Hematopoietic multipotent progenitor cell (in vitro differentiated cells): ENCODE data around the gene ARL14. TPM values are rescaled to one million over a fixed set of nuclear protein-coding genes. Genes with fewer than 3 reads are reported as not detected.

Experiments used
- DNase-seq, 3 donors: peaks; one replicate each; pipeline ENCODE4 v3.0.0-alpha.2; 2011 to 2015; ENCODE audit warnings: low read depth in 2 of 3, low spot score in 2 of 3
- total RNA-seq: library from RNA; depleted of rRNA; stranded (reverse); fragments of >200 nt; gene quantifications from one replicate; pipeline ENCODE4 v1.2.3, GENCODE V29; 2012

The ARL14 gene
- not detected for total RNA-seq

- DNase-seq, result no peak
These were observed at the start of gene ARL14 for GRCh38 chr3:160676547-160677303. Gene ARL14, plus strand, starts transcription at chr3:160677160. Its CDS starts 187 bp downstream, at chr3:160677347.

GRCh38 chr3:160629491-160629890 is 47.5 kb upstream of the ARL14 start:
- no peak for DNase-seq

DNA sequence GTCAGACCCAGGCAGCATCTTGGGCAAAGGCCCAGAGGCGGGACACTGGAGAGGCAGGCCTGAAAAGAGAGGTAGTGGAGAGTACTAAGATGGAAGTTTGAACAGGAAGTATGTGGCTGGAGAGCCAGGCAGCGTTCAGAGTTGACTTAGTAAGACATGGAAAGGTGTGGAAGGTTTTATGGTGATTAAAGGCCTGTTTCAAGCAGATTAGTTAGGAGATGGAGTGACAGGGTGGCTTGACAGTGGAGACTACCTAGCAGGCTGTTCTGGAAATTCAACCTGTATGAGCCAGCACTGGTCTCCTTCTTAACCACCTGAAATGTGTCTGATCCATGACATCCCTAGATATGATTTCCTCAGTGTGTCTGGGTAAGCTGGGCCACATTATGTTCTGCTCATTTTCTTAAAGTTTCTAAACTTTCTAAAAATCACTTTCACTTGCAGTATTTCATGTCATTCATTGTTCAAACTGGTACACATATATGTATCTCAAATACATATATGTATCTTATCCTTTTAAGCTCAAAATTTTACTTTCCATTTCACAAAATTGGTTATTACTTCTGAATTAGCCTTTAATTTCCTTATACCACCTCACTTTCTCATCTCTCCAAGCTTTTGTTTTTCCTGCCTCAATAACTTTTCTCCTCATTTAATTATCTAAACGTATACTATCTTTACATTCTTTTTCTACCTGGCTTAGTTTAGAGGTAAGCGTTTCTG is 43.4 kb upstream of the ARL14 start:
- DNase-seq, result no peak

DNA sequence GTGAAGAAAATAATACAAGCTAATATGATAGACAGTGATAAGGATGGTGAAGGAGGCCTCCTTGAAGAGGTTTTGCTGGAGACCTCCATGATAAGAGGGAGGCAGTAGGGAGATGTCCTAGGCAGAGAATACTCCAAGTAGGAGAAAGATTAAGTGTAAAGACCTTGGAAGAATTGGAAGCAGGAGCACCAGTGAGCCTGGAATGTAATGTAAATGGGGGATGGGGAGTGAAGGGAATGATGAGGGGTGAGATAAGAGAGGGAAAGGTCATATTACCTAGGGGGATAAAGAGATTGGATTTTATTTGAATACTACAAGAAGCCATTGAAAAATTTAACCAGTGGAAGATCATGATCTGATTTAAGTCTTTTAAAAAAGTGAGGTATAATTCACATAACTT is 41.7 kb upstream of the ARL14 start:
- DNase-seq, result no peak

DNA sequence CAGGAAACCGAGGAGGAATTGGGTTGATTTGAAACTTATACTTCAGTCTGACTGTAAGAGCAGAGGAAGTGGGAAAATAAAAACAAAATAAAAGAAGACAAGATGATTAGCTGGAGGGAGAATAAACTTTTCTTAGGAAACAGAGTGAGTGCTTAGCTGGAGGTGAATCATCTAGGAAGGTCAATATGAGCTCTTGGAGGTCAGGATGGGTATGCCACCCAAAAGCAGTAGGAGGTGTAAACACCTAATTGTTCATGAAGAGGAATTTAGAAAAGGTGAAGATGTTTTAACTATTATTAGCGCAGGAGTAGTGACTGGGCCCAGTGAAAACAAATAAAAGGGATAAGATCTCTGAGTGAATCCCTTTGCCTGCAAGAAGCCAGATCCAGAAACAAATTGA is 39.9 kb upstream of the ARL14 start:
- DNase-seq, result no peak

DNA sequence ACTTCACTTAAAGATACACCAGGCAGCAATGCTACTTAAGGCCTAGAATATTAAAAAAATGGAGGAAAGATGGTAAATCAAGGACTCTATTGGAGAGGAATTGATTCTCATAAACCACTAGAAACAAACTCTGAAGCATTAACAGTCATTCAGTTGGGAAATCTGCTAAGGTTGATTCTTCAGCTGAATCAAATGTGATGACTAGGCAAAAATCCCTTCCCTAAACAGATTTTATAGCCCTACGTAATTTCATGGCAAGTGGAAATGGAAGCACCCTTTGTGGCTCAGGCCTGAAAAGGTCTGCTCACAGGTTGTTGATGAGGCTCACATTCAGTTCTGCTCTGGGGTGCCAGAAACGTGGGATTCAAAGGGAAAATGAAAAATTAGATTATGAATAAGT is 38.8 kb upstream of the ARL14 start:
- peak in 1 of 3 donors; percentile 15 for DNase-seq

- DNase-seq, result no peak
These were observed 35.2 kb upstream of the ARL14 start for GRCh38 chr3:160641665-160642309.

- no peak for DNase-seq
These were observed 33.0 kb upstream of the ARL14 start for GRCh38 chr3:160643994-160644393.

DNA sequence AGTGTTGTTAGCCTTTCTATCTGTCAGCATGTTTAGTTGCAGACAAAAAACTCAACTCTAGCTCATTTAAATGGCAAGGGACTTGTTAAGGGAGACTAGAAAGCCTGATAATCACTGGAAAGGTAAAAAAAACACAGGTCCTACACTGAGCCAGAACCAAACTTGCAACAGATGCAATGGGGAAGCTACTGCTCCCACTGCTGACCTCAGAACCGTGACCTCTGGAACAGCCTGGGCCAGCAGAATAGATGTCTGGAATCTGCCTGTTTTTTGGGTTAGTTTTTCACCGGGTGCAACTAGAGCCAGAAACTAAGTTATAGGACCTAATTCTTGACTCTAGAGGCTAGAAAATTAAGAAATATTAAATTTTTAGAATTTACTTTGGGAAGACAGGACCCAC is 32.5 kb upstream of the ARL14 start:
- DNase-seq, result no peak

- no peak for DNase-seq
These were observed 28.3 kb upstream of the ARL14 start for GRCh38 chr3:160648701-160649100.

DNA sequence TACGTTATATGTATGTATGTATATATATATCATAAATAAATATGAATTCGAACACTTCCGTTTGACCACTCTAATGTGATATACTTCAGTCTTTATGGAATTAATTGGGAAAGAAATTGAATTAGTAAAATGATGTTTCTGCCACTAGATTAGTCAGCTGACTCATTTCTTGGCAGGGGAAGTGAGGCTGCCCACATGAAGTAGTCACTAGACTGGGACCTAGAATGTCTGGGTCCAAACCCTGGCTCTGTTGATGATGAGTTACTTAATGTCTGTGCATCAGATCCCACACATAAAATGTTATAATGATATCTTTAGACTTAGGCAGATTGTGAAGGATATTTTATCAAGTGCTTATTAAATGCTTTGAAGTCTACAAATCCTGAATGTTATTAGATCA is 27.4 kb upstream of the ARL14 start:
- DNase-seq, result no peak

DNA sequence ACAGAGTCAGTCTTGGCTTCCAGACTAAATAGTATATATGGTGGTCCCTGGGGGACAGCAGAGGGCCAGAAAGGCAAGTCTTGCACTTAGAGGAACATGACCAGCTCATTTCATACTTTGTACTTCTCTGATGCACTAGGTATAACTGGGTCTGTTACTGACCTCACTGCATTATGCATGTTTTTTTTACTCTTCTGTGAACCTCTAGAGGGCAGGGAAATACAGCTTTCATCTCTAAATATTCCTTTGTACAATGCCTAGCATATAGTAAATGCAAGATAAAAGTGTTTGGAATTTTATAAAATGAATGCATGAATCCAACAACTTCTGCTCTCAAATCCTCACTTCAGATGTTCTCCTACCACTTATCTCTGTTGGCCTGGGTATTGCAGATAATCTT is 23.4 kb upstream of the ARL14 start:
- no peak for DNase-seq

DNA sequence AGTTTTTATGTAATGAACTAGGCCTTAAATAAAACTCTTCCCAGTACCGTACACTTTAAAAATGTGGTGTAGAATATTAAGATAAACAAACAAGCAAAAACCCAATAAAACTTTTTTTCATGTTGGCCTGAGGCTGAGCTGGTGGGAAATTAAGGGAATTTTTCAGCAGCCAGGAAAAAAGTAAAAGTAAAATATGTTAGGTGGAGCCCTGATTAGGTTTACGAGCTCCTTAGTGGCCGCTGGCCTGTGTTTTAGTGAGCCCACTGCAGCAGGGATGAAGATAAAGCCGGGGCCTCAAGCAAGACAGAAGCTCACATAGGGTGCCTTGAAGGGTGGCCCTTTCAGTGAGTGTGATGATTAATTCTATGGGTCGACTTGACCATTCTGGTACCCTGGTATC is 16.1 kb upstream of the ARL14 start:
- no peak for DNase-seq

DNA sequence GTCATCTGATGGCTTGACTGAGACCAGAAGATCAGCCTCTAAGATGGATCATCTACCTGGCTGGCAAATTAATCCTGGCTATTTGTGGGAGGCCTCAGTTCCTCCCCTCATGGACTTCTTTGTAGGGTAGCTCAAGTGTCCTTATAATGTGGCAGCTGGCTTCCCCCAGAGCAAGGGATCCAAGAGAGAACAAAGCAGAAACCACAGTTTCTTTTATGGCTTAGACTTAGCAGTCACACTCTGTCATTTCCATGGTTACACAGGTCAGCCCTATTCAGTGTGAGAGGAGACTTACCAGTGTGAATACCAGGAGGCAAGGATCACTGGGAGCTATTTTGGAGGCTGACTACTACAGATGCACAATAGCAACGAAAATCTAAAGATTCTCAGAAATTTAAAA is 15.3 kb upstream of the ARL14 start:
- DNase-seq, result no peak

DNA sequence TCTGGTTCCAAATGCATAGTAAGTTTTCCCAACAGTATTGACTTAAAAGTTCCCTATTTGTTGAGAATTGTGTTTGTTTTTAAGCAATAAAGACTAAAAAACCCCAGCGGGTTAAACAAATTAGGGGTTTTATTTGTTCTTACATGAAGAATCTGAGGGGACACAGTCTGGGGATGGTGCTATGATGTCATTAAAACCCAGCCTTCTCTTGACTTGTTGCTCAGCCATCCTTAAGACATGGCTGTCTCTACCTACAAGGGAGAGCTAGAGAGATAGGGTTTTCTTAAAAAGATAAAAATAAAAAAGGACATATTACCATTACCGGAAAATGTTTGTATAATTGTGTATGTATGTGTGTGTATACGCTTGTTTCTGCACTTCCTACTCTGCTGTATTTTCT is 11.7 kb upstream of the ARL14 start:
- no peak for DNase-seq

DNA sequence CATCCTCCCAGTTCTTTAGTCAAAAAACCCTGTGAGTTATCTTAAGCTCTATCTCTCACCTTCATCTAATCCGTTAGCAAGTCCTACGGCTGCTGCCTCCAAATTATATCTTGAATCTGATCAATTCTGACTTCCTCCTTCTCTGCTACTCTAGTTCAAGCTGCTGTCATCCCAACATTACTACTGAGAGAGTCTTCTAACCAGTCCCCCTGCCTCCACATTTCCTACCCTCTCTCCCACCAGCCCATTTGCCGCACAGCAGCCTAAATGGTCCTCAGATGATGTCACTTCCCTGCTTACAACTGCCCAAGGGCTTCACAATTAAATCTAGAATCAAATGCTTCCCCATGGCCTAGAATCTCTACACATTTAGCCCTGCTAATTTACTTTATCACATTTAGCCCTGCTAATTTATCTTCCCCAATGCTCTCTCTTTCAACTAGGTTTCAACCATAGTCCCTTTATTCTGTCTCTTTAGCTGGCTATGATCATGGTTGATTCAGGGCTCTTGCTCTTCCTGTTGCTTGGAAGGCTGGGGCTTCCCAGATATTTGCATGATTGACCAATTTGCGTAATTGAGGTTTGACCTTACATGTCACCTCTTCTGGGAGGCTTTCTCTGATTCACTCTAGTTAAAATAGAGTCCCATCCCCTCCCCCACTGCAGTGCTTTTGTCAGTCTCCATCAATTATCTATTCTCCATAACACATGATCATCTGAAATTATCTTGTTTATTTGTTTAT is 11.0 kb upstream of the ARL14 start:
- DNase-seq, result no peak

DNA sequence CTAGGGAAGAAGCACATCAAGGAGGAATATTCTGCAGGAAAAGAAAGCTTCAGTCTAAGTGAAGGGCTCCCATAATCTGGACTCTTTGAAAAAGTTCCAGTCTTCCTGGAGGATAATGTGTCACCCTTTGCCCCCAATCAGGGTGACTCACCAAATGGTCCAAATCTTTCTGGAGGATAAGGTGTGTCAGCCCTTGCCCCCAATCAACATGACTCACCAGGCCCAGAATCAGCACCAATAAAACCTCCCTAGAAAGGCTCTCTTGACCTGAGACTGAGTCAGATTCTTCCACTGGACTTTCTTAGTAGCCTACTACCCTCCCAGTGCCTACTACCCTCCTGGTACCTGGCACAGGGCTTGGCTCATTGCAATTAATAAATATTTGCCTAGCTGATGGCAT is 9.5 kb upstream of the ARL14 start:
- DNase-seq, result no peak

GRCh38 chr3:160668454-160668853 is 8.5 kb upstream of the ARL14 start:
- DNase-seq, result no peak

DNA sequence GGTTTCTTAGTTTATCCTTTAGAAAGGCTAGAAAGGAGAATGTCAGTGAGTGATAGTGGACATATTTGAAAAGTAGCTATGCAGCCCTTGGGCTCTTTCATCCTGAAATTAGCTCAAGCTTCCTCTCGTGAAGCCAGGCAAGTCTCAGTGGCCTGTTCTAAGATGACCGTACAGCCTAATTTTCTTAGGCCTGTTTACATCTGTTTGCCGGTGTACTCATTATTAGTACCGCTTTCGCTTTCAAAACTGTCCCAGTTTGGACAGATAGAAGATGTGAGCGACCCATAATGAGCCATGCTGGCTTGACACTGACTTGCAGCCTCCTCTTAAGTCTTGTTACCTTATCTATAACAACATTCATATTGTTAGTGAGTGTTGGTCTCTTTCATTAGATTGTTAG is 5.7 kb upstream of the ARL14 start:
- no peak for DNase-seq

- no peak for DNase-seq
These were observed 5.0 kb upstream of the ARL14 start for GRCh38 chr3:160671995-160672394.

GRCh38 chr3:160673188-160673587 is 3.8 kb upstream of the ARL14 start:
- DNase-seq, result no peak
